GM19240 (cell line): ENCODE results near the gene TRAF3.
"Not testable (repeated sequence)": the region's sequence is repeated elsewhere in the genome, so short reads cannot be mapped to it uniquely, and the experiment has no call there.

Source experiments
- DNase-seq: peaks from one replicate; pipeline ENCODE4 v3.0.0; 2011; ENCODE audit warnings: low spot score; ENCODE audit not compliant: insufficient read length

The TRAF3 gene

GRCh38 chr14:102805941-102806340 is 28.7 kb downstream of the TRAF3 start:
- no peak for DNase-seq

- DNase-seq = no peak
Observed at GRCh38 chr14:102806447-102806846, 29.2 kb downstream of the TRAF3 start.

DNA sequence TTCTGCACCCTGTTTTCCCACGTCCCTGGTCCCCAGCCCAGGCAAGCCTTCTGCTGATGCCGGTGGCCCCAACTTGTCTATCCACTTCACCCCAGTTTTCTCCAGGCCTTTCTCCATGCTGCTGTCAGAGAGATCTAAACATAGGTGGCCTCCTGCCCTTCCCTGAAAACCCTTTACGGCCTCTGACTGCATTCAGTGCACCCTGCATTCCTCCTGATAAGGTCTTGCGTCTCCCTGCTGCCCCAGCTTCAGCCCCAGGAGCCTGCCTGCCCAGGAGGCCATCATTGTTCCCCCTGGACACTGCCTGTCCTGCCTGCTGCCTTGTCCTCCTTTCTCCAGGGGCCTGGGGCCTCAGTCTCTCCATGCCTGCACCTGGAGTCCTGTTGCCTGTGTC is 29.8 kb downstream of the TRAF3 start:
- no peak for DNase-seq

- DNase-seq = no peak
Observed at GRCh38 chr14:102809870-102810269, 32.6 kb downstream of the TRAF3 start.

- DNase-seq = no peak
Observed at GRCh38 chr14:102810523-102810922, 33.3 kb downstream of the TRAF3 start.

DNA sequence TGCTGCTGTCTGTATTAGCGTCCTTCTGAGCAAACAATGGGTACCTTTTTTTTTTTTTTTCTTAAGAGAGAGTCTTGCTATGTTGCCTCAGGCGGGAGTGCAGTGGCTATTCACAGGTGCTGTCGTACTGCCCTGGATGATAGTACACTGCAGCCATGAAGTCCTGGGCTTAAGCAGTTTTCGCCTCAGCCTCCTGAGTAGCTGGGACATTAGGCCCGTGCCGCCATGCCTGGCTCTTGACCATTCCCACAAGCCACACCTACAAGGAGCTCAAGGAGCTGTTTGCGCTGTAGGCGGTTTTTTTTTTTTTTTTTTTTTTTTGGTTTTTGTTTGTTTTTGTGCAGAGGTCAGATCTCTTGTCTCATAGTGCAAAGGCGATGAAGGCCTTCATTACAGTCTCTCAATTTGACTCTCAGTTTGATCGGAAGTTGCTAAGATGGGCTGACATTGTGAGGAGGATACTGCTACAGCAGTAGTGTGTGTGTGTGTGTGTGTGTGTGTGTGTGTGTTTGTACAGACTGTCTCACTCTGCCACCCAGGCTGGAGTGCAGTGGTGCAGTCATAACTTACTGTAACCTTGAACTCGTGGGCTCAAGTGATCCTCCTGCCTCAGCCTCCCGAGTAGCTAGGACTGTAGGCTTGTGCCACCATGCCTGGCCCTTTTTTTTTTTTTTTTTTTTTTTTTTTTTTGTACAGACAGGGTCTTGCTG is 34.2 kb downstream of the TRAF3 start:
- DNase-seq = no peak

GRCh38 chr14:102811971-102812370 is 34.7 kb downstream of the TRAF3 start:
- DNase-seq = no peak

- DNase-seq = no peak
Observed at GRCh38 chr14:102813691-102814090, 36.4 kb downstream of the TRAF3 start.

DNA sequence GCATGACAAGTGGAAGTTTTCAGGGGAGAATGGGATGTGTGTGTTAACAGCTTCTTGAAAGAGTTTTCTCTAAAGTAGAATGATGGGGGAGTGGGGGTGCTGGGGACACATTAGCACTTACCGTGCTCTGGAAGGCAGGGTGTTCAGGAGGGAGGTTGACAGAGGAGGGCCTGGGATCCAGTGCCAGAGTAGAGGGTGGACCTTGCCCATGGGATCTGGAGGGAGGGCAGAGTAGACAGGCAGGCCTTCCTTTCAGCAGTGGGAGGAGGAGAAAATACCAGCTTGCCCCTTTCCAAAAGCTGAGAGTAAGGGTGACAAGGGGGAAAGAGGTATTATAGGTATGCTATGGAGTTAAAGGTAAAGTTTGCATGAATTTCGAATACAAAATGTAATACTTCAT is 40.1 kb downstream of the TRAF3 start:
- DNase-seq = no peak

DNA sequence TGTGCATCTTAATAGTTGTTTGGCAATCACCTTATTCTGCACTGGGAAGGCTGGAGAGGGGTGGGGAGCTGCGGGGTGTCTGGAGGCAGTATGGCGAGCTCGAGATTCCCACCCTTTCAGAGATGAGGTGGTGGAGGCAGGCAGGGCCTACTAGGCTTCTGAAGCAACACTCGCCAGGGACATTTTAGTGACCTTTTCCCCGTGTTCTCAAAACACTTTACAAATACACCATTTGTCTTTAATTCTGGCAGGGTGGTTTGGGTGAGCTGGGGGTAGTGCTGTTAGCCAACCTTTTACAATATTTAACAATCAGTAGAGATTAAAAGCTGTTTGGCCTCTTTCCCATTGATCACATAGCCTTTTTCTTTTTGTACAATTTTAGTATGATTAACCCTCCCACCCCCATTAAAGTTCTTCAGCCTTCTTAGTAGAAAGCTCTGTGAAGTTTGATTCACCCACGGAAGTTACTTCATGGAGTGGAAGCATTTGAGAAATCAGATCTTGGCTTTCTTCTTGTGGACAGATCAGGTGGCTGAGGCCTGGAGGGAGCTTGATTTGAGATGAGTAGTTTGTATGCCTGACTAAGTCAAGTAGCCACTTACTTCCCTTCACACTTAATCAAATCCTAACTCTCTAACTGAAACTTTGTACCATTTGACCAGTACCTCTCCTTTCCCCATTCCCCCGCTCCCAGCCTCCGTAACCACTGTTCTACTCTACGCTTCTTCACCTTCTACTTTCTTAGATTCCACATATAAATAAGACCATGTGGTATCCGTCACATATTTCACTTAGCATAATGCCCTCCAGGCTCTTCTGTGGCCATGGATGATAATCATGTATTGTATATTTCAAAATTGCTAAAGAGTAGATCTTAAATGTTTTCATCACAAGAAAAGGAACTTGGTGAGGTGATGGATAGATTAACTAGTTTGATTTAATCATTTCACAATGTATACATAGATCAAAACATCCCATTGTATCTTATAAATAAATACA is 41.0 kb downstream of the TRAF3 start:
- DNase-seq = no peak

GRCh38 chr14:102819176-102819628 is 42.0 kb downstream of the TRAF3 start:
- DNase-seq = no peak

DNA sequence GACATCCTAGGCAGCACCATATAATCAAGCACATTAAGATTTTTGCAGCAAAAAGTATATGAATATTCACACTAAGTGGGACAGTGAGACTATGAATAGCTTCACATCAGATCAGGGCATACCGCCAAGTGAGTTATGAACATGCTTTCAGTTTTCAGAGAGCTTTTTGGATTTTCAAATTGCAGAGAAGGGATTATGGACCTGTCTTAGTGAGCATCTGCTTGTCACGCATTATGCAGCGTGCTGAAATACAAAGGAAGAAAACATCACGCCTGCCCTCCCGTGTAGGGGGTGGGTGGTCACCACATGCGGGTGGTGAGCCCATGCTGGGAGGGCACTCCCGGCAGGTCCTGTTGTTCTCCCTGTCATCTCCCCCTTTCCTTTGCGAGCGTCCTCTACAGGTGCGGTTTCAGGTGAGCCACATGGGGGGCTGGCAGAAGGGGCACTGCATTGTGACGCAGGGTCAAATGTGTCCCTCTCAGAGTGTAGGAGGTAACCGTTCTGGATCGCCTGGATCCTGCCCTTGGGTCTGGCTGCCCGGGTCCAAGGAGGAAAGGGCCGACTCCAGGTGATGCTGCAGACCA is 42.6 kb downstream of the TRAF3 start:
- DNase-seq = no peak

DNA sequence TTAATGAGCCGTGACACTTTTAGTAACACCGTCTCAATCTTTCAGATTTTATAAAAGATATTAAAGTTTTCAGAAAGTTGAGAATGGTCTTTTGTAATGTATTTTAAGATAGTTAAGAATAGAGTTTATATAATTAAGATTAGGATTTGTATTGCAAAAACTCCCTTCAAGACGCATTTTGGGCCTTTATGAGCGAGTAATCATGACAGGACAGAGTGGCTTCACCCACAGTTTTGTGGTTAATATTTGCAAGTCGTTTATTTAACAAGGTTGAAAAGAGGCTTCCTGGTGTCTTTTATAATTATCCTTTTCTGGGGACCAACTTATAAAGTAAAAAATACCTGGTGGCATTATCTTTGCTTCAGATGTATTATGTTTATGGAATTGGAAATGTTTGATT is 44.0 kb downstream of the TRAF3 start:
- no peak for DNase-seq

DNA sequence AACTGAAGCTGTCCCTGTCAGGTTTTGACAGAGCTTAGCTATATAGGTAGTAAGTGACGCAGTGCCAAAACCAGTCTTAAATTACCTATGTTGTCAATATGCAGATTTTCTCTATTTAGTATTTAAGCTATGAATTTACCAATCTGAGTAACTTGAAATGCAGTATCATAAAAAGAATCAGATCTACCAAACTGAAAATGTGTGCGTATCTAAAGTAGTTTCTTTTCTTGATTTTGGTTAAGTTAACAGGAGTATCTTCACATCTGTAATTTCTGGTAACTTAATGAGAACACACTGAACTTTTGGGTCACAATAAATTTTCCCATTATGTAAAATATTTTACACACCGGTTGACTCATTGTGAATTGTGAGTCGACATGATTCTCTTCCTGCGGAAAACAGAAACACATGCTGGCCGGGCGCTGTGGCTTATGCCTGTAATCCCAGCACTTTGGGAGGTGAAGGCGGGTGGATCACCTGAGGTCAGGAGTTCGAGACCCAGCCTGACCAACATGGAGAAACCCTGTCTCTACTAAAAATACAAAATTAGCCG is 45.1 kb downstream of the TRAF3 start:
- DNase-seq = no peak

DNA sequence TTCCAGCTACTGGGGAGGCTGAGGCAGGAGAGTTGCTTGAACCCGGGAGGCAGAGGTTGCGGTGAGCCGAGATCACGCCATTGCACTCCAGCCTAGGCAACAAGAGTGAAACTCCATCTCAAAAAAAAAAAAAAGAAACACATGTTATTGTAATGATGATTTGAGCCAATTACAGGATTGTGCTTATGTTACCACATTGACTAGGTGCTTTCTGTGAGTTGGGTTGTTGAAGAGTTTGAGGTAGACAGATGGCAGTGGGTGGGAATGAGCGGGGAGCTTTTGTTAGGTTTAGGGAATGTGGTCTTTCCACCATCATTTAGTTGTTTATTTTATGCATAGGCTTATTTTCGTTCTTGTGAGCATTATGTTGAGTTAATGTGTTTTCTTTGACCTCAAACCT is 45.6 kb downstream of the TRAF3 start:
- not testable (repeated sequence) for DNase-seq

DNA sequence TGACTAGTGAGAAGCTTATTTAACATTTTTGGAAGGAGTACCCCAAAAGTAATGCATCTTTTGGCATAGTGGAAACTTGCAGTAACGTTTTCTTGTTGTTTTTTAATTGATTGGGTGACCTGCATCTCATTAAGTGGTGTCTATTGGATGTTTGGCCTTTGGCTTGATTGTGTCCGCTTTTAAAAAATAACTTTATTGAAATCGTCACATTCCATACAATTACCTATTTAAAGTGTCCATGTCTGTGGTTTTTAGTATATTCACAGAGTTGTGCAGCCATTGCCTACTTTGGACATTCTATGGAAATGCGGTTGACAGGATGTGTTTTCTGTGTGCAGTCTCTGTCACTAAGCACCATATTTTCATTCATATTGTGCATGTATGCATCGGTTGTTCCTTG is 46.3 kb downstream of the TRAF3 start:
- DNase-seq = no peak

GRCh38 chr14:102824832-102825231 is 47.6 kb downstream of the TRAF3 start:
- DNase-seq = no peak

DNA sequence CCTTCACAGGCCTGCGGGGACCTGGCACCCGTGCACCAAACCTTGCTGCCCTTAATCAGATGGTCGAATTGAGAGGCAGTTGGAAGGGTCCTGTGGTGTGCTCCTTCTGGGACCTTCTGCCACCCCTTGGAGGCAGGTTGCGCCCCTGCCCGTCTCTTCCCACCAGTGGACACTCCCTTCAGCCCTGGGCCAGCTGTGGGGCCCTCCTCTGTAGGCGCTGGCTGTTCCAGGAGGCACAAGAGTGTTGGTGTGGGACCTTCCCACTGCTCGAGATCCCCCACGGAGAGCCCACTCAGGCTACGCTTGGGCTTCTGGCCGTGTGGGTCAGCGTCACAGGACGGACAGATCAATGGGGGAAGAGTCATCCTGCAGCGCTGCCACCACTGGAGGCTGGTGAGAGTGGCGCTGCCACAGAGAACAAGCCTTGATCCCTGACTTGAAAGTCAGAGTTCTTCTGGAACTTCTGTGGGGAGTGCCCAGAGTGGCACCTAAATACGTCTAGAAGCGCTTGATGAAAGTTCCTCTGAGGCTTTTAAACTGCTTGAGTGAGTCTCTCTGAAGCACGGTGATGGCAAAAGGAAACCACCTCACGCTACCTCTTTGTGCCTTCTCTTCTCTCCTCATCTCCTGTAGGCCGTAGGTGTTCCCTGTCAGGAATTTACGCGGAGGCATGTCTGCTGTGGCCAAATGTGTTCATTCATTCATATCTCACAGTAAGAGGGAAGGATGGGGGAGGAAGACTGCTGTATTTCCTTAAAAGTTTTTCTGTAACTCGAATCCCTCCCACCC is 48.3 kb downstream of the TRAF3 start:
- no peak for DNase-seq

DNA sequence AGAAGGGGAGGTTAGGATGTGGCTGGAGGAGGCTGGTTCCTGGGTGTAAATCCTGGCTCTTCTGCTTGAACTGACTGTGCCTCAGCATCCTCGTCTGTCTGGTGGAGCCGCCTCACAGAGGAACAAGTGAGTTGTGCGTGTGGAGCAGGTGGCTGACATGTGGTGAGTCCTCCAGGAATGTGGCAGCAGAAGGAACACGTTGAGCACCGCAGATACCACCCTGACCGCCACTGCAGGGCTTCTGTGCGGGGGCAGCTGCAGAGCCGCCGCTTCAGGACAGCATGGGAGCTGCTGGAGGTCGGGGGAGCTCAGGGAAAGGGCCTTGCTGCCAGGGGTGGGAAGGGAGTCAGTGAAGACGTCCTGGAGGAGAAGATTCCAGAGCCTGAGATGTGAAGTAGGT is 48.9 kb downstream of the TRAF3 start:
- DNase-seq = no peak

DNA sequence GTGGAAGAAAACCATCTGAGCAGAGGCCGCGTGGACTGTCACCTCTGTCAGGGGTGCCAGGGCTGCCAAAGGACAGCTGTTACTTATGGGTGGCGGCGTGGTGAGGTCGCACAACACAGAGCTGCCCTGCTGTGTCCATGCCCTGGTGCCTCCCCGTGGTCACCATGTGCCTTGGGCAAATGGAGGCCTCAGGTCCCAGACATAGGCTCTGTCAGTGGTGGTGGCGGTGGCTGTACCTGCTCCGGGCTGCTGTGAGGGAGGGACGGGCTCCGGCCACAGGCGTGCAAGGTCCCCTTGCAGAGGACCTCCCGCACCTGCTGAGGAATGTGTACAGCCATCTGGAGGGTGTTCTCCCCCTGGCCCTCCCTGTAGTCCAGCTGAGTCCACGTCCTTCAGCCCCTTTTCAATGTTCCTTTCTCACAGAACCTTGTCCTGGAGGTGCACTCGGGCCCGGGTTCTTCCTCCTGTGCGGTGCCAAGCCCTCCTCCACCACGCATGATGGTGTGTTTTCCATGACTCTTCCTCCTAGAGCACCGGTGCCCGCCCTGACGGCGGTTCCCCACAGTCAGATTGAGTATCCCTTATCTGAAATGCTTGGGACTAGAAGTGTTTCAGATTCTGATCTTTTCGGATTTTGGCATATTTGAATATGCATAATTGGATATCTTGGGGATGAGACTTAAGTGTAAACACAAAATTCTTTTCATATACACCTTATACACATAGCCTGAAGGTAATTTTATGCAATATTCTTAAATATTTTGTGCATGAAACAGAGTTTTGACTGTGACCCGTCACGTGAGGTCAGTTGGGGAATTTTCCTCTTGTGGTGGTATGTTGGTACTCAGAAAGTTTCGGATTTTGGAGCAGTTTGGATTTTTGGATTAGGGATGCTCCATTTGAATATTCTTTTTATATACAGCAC is 49.8 kb downstream of the TRAF3 start:
- DNase-seq = no peak
